ENCODE results near the gene ZSWIM3. TPM values are rescaled to one million over a fixed set of nuclear protein-coding genes. Genes with fewer than 3 reads are reported as not detected.
"Not testable (repeated sequence)": the region's sequence is repeated elsewhere in the genome, so short reads cannot be mapped to it uniquely, and the experiment has no call there.

The ZSWIM3 gene
- total and polyA plus RNA-seq, 4 donors = 0.56 to 4.2 (median 2.3) TPM

DNA sequence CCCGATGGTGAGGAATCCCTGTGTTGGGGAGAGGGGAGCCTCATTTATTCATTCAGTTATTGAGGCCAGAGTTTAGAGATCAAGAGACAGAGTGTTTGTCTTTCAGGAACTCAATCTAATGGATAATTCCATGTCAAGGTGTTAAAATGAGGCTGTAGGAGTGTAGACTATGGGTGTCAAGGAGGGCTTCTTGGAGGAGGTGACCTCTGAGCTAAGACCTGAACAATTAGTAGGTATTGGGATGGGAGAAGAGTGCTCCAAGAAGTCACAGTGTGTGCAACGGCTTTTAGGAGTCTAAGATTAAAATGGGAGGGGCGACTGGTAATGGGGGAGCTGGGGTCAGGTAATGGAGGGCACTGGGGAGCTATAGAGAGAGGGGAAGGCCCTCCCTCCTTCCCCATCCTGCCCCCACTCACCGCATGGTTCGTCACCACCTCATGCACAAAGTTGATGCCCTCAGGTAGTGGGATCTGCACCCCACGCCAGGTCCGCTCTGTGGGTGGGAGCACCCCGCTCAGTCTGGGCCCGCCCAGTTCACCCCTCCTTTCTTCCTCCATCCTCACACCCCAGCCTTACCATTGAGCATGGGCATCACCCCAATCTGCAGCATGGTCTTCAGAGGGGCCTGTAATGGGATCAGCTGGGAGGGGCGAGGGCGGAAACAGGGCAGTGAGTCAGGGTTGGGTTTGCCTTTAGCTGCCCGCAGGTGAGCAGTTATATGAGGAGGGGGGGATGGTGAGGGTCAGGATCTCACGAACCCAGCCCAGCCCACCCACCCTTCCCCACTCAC, 41.8 kb downstream of the ZSWIM3 start:
- TF ChIP-seq YY1 (IDR thresholded peaks at IDR 0.05) (no peak), RXRA (IDR thresholded peaks at IDR 0.05) (no peak), EGR1 (IDR thresholded peaks at IDR 0.05; ENCODE audit: low read depth in 2 of 2) (no peak), JUND (IDR thresholded peaks at IDR 0.05) (no peak), TAF1 (conservative IDR thresholded peaks at IDR 0.05) (no peak), SP1 (IDR thresholded peaks at IDR 0.05) (no peak), NR2F2 (IDR thresholded peaks at IDR 0.05) (no peak), HNF4G (IDR thresholded peaks at IDR 0.05) (no peak), RAD21 (IDR thresholded peaks at IDR 0.05) (no peak), HNF4A (conservative IDR thresholded peaks at IDR 0.05) (no peak)
- TF ChIP-seq, protein P1, sequence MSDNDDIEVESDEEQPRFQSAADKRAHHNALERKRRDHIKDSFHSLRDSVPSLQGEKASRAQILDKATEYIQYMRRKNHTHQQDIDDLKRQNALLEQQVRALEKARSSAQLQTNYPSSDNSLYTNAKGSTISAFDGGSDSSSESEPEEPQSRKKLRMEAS (IDR thresholded peaks at IDR 0.05) = no peak
- TF ChIP-seq, protein P2, sequence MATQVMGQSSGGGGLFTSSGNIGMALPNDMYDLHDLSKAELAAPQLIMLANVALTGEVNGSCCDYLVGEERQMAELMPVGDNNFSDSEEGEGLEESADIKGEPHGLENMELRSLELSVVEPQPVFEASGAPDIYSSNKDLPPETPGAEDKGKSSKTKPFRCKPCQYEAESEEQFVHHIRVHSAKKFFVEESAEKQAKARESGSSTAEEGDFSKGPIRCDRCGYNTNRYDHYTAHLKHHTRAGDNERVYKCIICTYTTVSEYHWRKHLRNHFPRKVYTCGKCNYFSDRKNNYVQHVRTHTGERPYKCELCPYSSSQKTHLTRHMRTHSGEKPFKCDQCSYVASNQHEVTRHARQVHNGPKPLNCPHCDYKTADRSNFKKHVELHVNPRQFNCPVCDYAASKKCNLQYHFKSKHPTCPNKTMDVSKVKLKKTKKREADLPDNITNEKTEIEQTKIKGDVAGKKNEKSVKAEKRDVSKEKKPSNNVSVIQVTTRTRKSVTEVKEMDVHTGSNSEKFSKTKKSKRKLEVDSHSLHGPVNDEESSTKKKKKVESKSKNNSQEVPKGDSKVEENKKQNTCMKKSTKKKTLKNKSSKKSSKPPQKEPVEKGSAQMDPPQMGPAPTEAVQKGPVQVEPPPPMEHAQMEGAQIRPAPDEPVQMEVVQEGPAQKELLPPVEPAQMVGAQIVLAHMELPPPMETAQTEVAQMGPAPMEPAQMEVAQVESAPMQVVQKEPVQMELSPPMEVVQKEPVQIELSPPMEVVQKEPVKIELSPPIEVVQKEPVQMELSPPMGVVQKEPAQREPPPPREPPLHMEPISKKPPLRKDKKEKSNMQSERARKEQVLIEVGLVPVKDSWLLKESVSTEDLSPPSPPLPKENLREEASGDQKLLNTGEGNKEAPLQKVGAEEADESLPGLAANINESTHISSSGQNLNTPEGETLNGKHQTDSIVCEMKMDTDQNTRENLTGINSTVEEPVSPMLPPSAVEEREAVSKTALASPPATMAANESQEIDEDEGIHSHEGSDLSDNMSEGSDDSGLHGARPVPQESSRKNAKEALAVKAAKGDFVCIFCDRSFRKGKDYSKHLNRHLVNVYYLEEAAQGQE (IDR thresholded peaks at IDR 0.05) = no peak
- TF ChIP-seq, protein P3, sequence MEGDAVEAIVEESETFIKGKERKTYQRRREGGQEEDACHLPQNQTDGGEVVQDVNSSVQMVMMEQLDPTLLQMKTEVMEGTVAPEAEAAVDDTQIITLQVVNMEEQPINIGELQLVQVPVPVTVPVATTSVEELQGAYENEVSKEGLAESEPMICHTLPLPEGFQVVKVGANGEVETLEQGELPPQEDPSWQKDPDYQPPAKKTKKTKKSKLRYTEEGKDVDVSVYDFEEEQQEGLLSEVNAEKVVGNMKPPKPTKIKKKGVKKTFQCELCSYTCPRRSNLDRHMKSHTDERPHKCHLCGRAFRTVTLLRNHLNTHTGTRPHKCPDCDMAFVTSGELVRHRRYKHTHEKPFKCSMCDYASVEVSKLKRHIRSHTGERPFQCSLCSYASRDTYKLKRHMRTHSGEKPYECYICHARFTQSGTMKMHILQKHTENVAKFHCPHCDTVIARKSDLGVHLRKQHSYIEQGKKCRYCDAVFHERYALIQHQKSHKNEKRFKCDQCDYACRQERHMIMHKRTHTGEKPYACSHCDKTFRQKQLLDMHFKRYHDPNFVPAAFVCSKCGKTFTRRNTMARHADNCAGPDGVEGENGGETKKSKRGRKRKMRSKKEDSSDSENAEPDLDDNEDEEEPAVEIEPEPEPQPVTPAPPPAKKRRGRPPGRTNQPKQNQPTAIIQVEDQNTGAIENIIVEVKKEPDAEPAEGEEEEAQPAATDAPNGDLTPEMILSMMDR (IDR thresholded peaks at IDR 0.05; ENCODE audit: low read depth, low read length, missing input control) = no peak
- TF ChIP-seq, protein P4, sequence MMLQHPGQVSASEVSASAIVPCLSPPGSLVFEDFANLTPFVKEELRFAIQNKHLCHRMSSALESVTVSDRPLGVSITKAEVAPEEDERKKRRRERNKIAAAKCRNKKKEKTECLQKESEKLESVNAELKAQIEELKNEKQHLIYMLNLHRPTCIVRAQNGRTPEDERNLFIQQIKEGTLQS (IDR thresholded peaks at IDR 0.05) = no peak
- no peak overlapping the region for H3K27ac ChIP-seq (ENCODE audit: low read depth in 1 of 2, low read length in 2 of 2)
- WGBS = 90% methylated on average over 13 of the region's 13 CpGs
- no peaks in the 10 kb centered on the region for H3K27me3 ChIP-seq (ENCODE audit: control insufficient read depth in 4 of 4, insufficient read depth in 4 of 4, low read length in 3 of 4)
- H3K4me3 ChIP-seq (ENCODE audit: low read depth in 1 of 3, low read length in 3 of 3) = no peak overlapping the region
- H3K4me1 ChIP-seq (ENCODE audit: control insufficient read depth in 4 of 4, insufficient read depth in 4 of 4, low read length in 3 of 4) = no peaks in the 10 kb centered on the region
- peaks cover 15 to 42% (median 18%) of the 10 kb centered on the region in 4 donors for H3K36me3 ChIP-seq (ENCODE audit: control insufficient read depth in 4 of 4, insufficient read depth in 3 of 4, low read depth in 1 of 4, low read length in 3 of 4)
- H3K9ac ChIP-seq (ENCODE audit: low read depth in 1 of 2, low read length in 2 of 2) = no peak overlapping the region
- DNase-seq (ENCODE audit: low spot score) = no peak
- no peaks in the 10 kb centered on the region for H3K9me3 ChIP-seq (ENCODE audit: control insufficient read depth in 4 of 4, low read length in 3 of 4)

DNA sequence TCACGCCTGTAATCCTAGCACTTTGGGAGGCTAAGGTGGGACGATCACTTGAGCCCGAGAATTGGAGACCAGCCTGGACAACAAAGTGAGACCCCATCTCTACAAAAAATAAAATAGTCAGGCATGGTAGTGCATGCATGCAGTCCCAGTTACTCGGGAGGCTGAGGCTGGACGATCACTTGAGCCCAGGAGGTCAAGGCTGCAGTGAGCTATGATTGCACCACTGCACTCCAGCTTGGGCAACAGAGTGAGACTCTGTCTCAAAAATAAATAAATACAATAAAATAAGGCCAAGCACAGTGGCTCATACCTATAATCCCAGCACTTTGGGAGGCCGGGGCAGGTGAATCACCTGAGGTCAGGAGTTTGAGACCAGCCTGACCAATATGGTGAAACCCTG, 43.9 kb downstream of the ZSWIM3 start:
- 75% methylated on average over 6 of the region's 6 CpGs for WGBS
- H3K9ac ChIP-seq (ENCODE audit: low read depth in 1 of 2, low read length in 2 of 2); H3K4me1 ChIP-seq (ENCODE audit: control insufficient read depth in 4 of 4, insufficient read depth in 4 of 4, low read length in 3 of 4); H3K9me3 ChIP-seq (ENCODE audit: control insufficient read depth in 4 of 4, low read length in 3 of 4); H3K27me3 ChIP-seq (ENCODE audit: control insufficient read depth in 4 of 4, insufficient read depth in 4 of 4, low read length in 3 of 4); DNase-seq (ENCODE audit: low spot score); H3K27ac ChIP-seq (ENCODE audit: low read depth in 1 of 2, low read length in 2 of 2); H3K4me3 ChIP-seq (ENCODE audit: low read depth in 1 of 3, low read length in 3 of 3): not testable (repeated sequence)
- peaks cover 10 to 28% (median 13%) of the 10 kb centered on the region in 4 donors for H3K36me3 ChIP-seq (ENCODE audit: control insufficient read depth in 4 of 4, insufficient read depth in 3 of 4, low read depth in 1 of 4, low read length in 3 of 4)

Measured in liver (tissue), 9 donors.